HG03378 (cell line): ENCODE measurements around the gene EEF2K.
A peak's percentile ranks its signal among the peaks of the same experiment; 100 is the strongest.
"Not testable (repeated sequence)": the region's sequence is repeated elsewhere in the genome, so short reads cannot be mapped to it uniquely, and the experiment has no call there.

ENCODE experiments used
- ATAC-seq: cut with Tn5 transposase; IDR thresholded peaks from one replicate; pipeline ENCODE4 v1.9.1; 2021; ENCODE audit warnings: mild to moderate bottlenecking, moderate library complexity; ENCODE audit not compliant: unreplicated experiment

EEF2K gene

GRCh38 chr16:22207715-22208360 lies 1.8 kb downstream of the EEF2K start:
- no peak for ATAC-seq

GRCh38 chr16:22210285-22210684 lies 4.2 kb downstream of the EEF2K start:
- no peak for ATAC-seq

- ATAC-seq = no peak
Observed at GRCh38 chr16:22210854-22211253, 4.8 kb downstream of the EEF2K start.

- no peak for ATAC-seq
Observed at GRCh38 chr16:22213236-22213635, 7.2 kb downstream of the EEF2K start.

GRCh38 chr16:22213801-22214200 lies 7.7 kb downstream of the EEF2K start:
- no peak for ATAC-seq

- ATAC-seq = no peak
Observed at GRCh38 chr16:22214402-22214801, 8.3 kb downstream of the EEF2K start.

- no peak for ATAC-seq
Observed at GRCh38 chr16:22214889-22215288, 8.8 kb downstream of the EEF2K start.

GRCh38 chr16:22216191-22216831 lies 10.2 kb downstream of the EEF2K start:
- no peak for ATAC-seq

- not testable (repeated sequence) for ATAC-seq
Observed at GRCh38 chr16:22216832-22217225, 10.8 kb downstream of the EEF2K start.

GRCh38 chr16:22217890-22218730 lies 12.0 kb downstream of the EEF2K start:
- peak; percentile 82 for ATAC-seq

- no peak for ATAC-seq
Observed at GRCh38 chr16:22219389-22220068, 13.5 kb downstream of the EEF2K start.

GRCh38 chr16:22220069-22220440 lies 14.0 kb downstream of the EEF2K start:
- ATAC-seq = no peak

- no peak for ATAC-seq
Observed at GRCh38 chr16:22220714-22221113, 14.6 kb downstream of the EEF2K start.

- no peak for ATAC-seq
Observed at GRCh38 chr16:22222006-22222405, 15.9 kb downstream of the EEF2K start.

GRCh38 chr16:22222998-22223397 lies 16.9 kb downstream of the EEF2K start:
- ATAC-seq = no peak

GRCh38 chr16:22225060-22225459 lies 19.0 kb downstream of the EEF2K start:
- no peak for ATAC-seq

- ATAC-seq = no peak
Observed at GRCh38 chr16:22229889-22230288, 23.8 kb downstream of the EEF2K start.

- ATAC-seq = no peak
Observed at GRCh38 chr16:22232277-22233036, 26.4 kb downstream of the EEF2K start.

- no peak for ATAC-seq
Observed at GRCh38 chr16:22233037-22233372, 26.9 kb downstream of the EEF2K start.

- no peak for ATAC-seq
Observed at GRCh38 chr16:22235839-22236745, 30.0 kb downstream of the EEF2K start.
